Central memory CD4-positive, alpha-beta T cell (primary cell): ENCODE measurements around the gene LIMS1.
"Not testable (repeated sequence)": the region's sequence is repeated elsewhere in the genome, so short reads cannot be mapped to it uniquely, and the experiment has no call there.

Experiments
- DNase-seq: peaks from one replicate; pipeline ENCODE4 v3.0.0; 2022

Gene LIMS1

GRCh38 chr2:108670282-108670681 lies 136.0 kb downstream of the LIMS1 start:
- DNase-seq: not testable (repeated sequence)

GRCh38 chr2:108672200-108672805 lies 138.0 kb downstream of the LIMS1 start:
- not testable (repeated sequence) for DNase-seq

- DNase-seq: not testable (repeated sequence)
These were observed 142.3 kb downstream of the LIMS1 start for GRCh38 chr2:108676522-108676921.

GRCh38 chr2:108677239-108677744 lies 143.0 kb downstream of the LIMS1 start:
- DNase-seq: not testable (repeated sequence)

- not testable (repeated sequence) for DNase-seq
These were observed 144.0 kb downstream of the LIMS1 start for GRCh38 chr2:108678198-108678651.

GRCh38 chr2:108680805-108681204 lies 146.5 kb downstream of the LIMS1 start:
- not testable (repeated sequence) for DNase-seq

- DNase-seq: not testable (repeated sequence)
These were observed 154.8 kb downstream of the LIMS1 start for GRCh38 chr2:108688818-108689756.

- DNase-seq: not testable (repeated sequence)
These were observed 155.7 kb downstream of the LIMS1 start for GRCh38 chr2:108690001-108690400.

- DNase-seq: no peak
These were observed 157.2 kb downstream of the LIMS1 start for GRCh38 chr2:108691447-108691846.

GRCh38 chr2:108701208-108701607 lies 166.9 kb downstream of the LIMS1 start:
- DNase-seq: no peak

- DNase-seq: no peak
These were observed 167.5 kb downstream of the LIMS1 start for GRCh38 chr2:108701806-108702205.

GRCh38 chr2:108704871-108705270 lies 170.6 kb downstream of the LIMS1 start:
- no peak for DNase-seq

GRCh38 chr2:108707300-108707699 lies 173.0 kb downstream of the LIMS1 start:
- no peak for DNase-seq

GRCh38 chr2:108716971-108717370 lies 182.7 kb downstream of the LIMS1 start:
- not testable (repeated sequence) for DNase-seq

GRCh38 chr2:108719149-108720044 lies 185.1 kb downstream of the LIMS1 start, which contains the start of gene RANBP2:
Gene RANBP2, plus strand, starts transcription at chr2:108719482. Its CDS starts 125 bp downstream, at chr2:108719607.
- DNase-seq: peak; percentile 95

GRCh38 chr2:108726048-108726447 lies 191.8 kb downstream of the LIMS1 start:
- DNase-seq: not testable (repeated sequence)

GRCh38 chr2:108734656-108735055 lies 200.4 kb downstream of the LIMS1 start:
- DNase-seq: not testable (repeated sequence)
